Breast epithelium (tissue), 3 donors: ENCODE data around the gene LRRC61.
"Not testable (repeated sequence)": the region's sequence is repeated elsewhere in the genome, so short reads cannot be mapped to it uniquely, and the experiment has no call there.

Experiments used
- POLR2A ChIP-seq: fragments of 450-650 bp; IDR thresholded peaks from one replicate; pipeline ENCODE4 v1.6.1; 2016; ENCODE audit warnings: antibody characterized with exemption, mild to moderate bottlenecking, moderate library complexity
- TF ChIP-seq, protein P1 (sequence below), 3 donors: fragments of 450-650 bp; IDR thresholded peaks; one replicate each; pipeline ENCODE4 v1.5.1; 2016 to 2017; ENCODE audit warnings: antibody characterized with exemption in 3 of 3, mild to moderate bottlenecking in 3 of 3, moderate library complexity in 3 of 3

DNA sequence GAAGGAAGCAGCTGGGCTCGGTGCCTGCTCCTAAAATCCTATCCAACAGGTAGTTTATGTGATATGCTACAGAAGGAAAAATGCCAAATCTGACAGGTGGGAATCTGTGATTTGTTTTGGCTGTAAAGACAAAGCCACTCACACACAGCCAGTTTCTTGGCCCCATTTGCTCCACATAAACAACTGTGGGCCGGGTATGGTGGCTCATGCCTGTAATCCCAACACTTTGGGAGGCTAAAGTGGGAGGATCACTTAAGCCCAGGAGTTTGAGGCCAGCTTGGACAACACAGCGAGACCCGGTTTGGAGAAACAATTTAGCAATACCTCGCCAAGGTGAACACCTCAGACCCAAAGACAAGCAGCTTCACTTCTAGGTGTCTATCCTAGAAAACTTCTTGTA lies 16.8 kb upstream of the LRRC61 start:
- TF ChIP-seq, protein P1, sequence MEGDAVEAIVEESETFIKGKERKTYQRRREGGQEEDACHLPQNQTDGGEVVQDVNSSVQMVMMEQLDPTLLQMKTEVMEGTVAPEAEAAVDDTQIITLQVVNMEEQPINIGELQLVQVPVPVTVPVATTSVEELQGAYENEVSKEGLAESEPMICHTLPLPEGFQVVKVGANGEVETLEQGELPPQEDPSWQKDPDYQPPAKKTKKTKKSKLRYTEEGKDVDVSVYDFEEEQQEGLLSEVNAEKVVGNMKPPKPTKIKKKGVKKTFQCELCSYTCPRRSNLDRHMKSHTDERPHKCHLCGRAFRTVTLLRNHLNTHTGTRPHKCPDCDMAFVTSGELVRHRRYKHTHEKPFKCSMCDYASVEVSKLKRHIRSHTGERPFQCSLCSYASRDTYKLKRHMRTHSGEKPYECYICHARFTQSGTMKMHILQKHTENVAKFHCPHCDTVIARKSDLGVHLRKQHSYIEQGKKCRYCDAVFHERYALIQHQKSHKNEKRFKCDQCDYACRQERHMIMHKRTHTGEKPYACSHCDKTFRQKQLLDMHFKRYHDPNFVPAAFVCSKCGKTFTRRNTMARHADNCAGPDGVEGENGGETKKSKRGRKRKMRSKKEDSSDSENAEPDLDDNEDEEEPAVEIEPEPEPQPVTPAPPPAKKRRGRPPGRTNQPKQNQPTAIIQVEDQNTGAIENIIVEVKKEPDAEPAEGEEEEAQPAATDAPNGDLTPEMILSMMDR (IDR thresholded peaks at IDR 0.05) = not testable (repeated sequence)
- not testable (repeated sequence) for TF ChIP-seq POLR2A
